HepG2 (cell line): ENCODE results near the gene GRB2. TPM values are rescaled to one million over a fixed set of nuclear protein-coding genes. Genes with fewer than 3 reads are reported as not detected.

Source experiments
- ATRX ChIP-seq: sonication (generic); formaldehyde crosslinking; IDR thresholded peaks from 2 replicates; pipeline ENCODE4 v1.4.0; 2020; ENCODE audit warnings: missing genetic modification reagents, borderline replicate concordance
- FOXC1 ChIP-seq: sonication (generic); formaldehyde crosslinking; IDR thresholded peaks from 2 replicates; pipeline ENCODE4 v1.8.0; 2022; ENCODE audit warnings: mild to moderate bottlenecking, missing genetic modification reagents, borderline replicate concordance
- GFI1 ChIP-seq: sonication (generic); formaldehyde crosslinking; IDR thresholded peaks from 2 replicates; pipeline ENCODE4 v1.5.0; 2020; ENCODE audit warnings: missing genetic modification reagents, mild to moderate bottlenecking, borderline replicate concordance
- ISL2 ChIP-seq: sonication (generic); formaldehyde crosslinking; IDR thresholded peaks from 2 replicates; pipeline ENCODE4 v1.5.0; 2020; ENCODE audit warnings: missing genetic modification reagents
- KDM2A ChIP-seq: sonication (generic); formaldehyde crosslinking; IDR thresholded peaks from 2 replicates; pipeline ENCODE4 v1.4.0; 2020; ENCODE audit warnings: low read depth, missing genetic modification reagents, borderline replicate concordance
- MED1 ChIP-seq: sonication (generic); formaldehyde crosslinking; IDR thresholded peaks from 2 replicates; pipeline ENCODE4 v1.4.0; 2020; ENCODE audit warnings: missing genetic modification reagents
- MLLT10 ChIP-seq: sonication (generic); formaldehyde crosslinking; IDR thresholded peaks from 2 replicates; pipeline ENCODE4 v1.4.0; 2020; ENCODE audit warnings: missing genetic modification reagents
- NCOA2 ChIP-seq: sonication (generic); formaldehyde crosslinking; IDR thresholded peaks from 2 replicates; pipeline ENCODE4 v1.8.0; 2022; ENCODE audit warnings: inconsistent platforms
- SOX5 ChIP-seq: IDR thresholded peaks from 2 replicates; pipeline ENCODE4 v1.6.1; 2016; ENCODE audit warnings: borderline replicate concordance
- TSC22D2 ChIP-seq: sonication (generic); formaldehyde crosslinking; IDR thresholded peaks from 2 replicates; pipeline ENCODE4 v1.5.1; 2020; ENCODE audit warnings: missing genetic modification reagents, mild to moderate bottlenecking, borderline replicate concordance
- ZBTB42 ChIP-seq: sonication (generic); formaldehyde crosslinking; IDR thresholded peaks from 2 replicates; pipeline ENCODE4 v1.5.0; 2020; ENCODE audit warnings: mild to moderate bottlenecking, missing genetic modification reagents
- ZBTB7A ChIP-seq: sonication (generic); formaldehyde crosslinking; IDR thresholded peaks from 2 replicates; pipeline ENCODE4 v1.8.0; 2022; ENCODE audit warnings: mild to moderate bottlenecking, missing genetic modification reagents
- ZIK1 ChIP-seq: sonication (generic); formaldehyde crosslinking; IDR thresholded peaks from 2 replicates; pipeline ENCODE4 v1.5.0; 2020; ENCODE audit warnings: mild to moderate bottlenecking, low read depth, missing genetic modification reagents, borderline replicate concordance
- ZNF264 ChIP-seq: sonication (generic); formaldehyde crosslinking; IDR thresholded peaks from 2 replicates; pipeline ENCODE4 v1.4.0; 2020; ENCODE audit warnings: missing genetic modification reagents
- ZNF382 ChIP-seq: sonication (generic); formaldehyde crosslinking; IDR thresholded peaks from 2 replicates; pipeline ENCODE4 v1.5.0; 2020; ENCODE audit warnings: missing genetic modification reagents, mild to moderate bottlenecking, borderline replicate concordance
- ZNF496 ChIP-seq: sonication (generic); formaldehyde crosslinking; IDR thresholded peaks from 2 replicates; pipeline ENCODE4 v1.8.1; 2023; ENCODE audit warnings: mild to moderate bottlenecking, moderate library complexity, missing genetic modification reagents; ENCODE audit not compliant: insufficient replicate concordance
- ZNF780A ChIP-seq: sonication (generic); formaldehyde crosslinking; IDR thresholded peaks from 2 replicates; pipeline ENCODE4 v1.8.0; 2022; ENCODE audit warnings: mild to moderate bottlenecking, missing genetic modification reagents, moderate library complexity
- polyA plus RNA-seq, 8 experiments: library from polyadenylated mRNA; depleted of rRNA in 3 of 8; stranded (reverse) in 7 of 8; unstranded in 1 of 8; fragments of >200 nt; fragmentation: Illumina TruSeq in 4 of 8; extraction: Trizol in 4 of 8; gene quantifications; 2 replicates each; pipeline versions ENCODE4 v1.2.1 to v1.2.3, GENCODE V29; 2011 to 2016; ENCODE audit warnings: low read depth in 4 of 8, missing spikeins in 1 of 8, mixed read lengths in 1 of 8; ENCODE audit not compliant: insufficient read depth in 1 of 8
- total RNA-seq, 5 experiments: library from RNA; depleted of rRNA; stranded (reverse); fragments of >200 nt; fragmentation: Illumina TruSeq; extraction: Trizol; gene quantifications; 2 replicates each; pipeline ENCODE4 v1.2.3, GENCODE V29; 2016; ENCODE audit warnings: low read depth in 1 of 5
- TF ChIP-seq, protein P1 (sequence below): sonication (generic); formaldehyde crosslinking; IDR thresholded peaks from 2 replicates; pipeline ENCODE4 v1.4.0; 2020; ENCODE audit warnings: missing genetic modification reagents, borderline replicate concordance
- TF ChIP-seq, protein P2 (sequence below): sonication (generic); formaldehyde crosslinking; IDR thresholded peaks from 2 replicates; pipeline ENCODE4 v1.4.0; 2020; ENCODE audit warnings: mild to moderate bottlenecking, missing genetic modification reagents
- TF ChIP-seq, protein P3 (sequence below): IDR thresholded peaks from 2 replicates; pipeline ENCODE4 v1.6.1; 2016; ENCODE audit warnings: low read depth, borderline replicate concordance
- TF ChIP-seq, protein P4 (sequence below): sonication (generic); formaldehyde crosslinking; IDR thresholded peaks from 2 replicates; pipeline ENCODE4 v1.5.0; 2020; ENCODE audit warnings: mild to moderate bottlenecking, missing genetic modification reagents, borderline replicate concordance
- TF ChIP-seq, protein P5 (sequence below): sonication (generic); formaldehyde crosslinking; IDR thresholded peaks from 2 replicates; pipeline ENCODE4 v1.5.0; 2020; ENCODE audit warnings: mild to moderate bottlenecking, missing genetic modification reagents
- TF ChIP-seq, protein P6 (sequence below): sonication (generic); formaldehyde crosslinking; IDR thresholded peaks from 2 replicates; pipeline ENCODE4 v1.8.0; 2022; ENCODE audit warnings: mild to moderate bottlenecking, missing genetic modification reagents, moderate library complexity

Gene GRB2
- total and polyA plus RNA-seq, 2 of the 13 experiments (the other 11 are each of a cell fraction or from before 2014, with no cell fraction given): 84.6 to 92.3 TPM

DNA sequence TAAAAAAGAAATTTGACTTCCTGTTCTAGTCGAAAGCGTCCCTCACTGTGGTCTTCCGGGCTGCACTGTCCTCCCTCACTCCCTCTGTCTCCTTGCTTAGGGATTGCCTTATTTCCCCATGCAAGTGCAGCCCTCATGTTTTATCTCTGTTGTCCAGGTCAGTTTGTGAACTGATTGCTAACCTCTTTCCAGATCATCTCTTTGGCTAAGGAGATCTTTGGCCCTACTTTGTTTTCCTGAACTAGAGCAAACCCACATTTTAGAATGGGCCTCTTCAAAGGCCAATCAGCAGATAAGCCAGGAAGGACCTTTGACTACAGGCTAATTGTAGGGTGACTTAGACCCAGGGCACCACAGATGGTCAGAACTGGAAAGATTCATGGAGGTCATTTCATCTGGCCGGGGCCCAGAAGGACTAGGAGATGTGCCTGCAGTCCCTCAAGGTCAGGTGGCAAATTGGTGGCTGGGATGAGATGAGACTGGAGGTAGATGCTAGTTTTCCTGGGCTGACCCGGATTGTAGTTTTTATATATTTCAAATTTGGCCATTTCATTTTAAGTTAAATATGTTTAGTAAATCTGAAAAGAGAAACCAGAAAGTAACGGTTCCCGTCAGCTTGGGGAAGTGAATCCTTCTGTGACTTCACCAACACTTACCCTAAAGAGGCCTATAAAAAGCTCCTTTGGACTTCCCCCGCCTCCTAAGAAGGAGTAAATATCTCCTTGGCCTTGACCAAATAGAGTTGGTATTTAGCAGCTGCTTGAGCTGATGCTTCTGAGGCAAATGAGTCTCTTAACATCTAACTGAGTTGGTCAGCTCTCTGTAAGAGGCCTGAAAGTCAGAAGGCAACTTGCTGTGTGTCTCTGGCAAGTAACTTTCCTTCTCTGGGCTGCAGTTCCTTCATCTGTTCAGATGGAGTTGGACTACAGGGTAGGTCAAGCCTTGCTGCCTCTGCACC, 110.0 kb downstream of the GRB2 start (continued):
- TF ChIP-seq, protein P1, sequence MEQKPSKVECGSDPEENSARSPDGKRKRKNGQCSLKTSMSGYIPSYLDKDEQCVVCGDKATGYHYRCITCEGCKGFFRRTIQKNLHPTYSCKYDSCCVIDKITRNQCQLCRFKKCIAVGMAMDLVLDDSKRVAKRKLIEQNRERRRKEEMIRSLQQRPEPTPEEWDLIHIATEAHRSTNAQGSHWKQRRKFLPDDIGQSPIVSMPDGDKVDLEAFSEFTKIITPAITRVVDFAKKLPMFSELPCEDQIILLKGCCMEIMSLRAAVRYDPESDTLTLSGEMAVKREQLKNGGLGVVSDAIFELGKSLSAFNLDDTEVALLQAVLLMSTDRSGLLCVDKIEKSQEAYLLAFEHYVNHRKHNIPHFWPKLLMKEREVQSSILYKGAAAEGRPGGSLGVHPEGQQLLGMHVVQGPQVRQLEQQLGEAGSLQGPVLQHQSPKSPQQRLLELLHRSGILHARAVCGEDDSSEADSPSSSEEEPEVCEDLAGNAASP: peak; percentile 82; the same call in 1 of the 2 replicates
- TF ChIP-seq ZBTB42 (CRISPR knock-in tag): no peak
- peak; percentile 89 for TF ChIP-seq SOX5 (CRISPR knock-in tag)
- TF ChIP-seq ZBTB7A: no peak
- TF ChIP-seq, protein P2, sequence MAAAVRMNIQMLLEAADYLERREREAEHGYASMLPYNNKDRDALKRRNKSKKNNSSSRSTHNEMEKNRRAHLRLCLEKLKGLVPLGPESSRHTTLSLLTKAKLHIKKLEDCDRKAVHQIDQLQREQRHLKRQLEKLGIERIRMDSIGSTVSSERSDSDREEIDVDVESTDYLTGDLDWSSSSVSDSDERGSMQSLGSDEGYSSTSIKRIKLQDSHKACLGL (CRISPR knock-in tag): no peak
- TF ChIP-seq, protein P3, sequence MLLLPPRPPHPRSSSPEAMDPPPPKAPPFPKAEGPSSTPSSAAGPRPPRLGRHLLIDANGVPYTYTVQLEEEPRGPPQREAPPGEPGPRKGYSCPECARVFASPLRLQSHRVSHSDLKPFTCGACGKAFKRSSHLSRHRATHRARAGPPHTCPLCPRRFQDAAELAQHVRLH: peak; percentile 53; the same call in 1 of the 2 replicates
- TF ChIP-seq ZNF780A (CRISPR knock-in tag): no peak
- peak; percentile 93 for TF ChIP-seq ISL2 (CRISPR knock-in tag)
- TF ChIP-seq ZNF264 (CRISPR knock-in tag): peak; percentile 96
- TF ChIP-seq, protein P4, sequence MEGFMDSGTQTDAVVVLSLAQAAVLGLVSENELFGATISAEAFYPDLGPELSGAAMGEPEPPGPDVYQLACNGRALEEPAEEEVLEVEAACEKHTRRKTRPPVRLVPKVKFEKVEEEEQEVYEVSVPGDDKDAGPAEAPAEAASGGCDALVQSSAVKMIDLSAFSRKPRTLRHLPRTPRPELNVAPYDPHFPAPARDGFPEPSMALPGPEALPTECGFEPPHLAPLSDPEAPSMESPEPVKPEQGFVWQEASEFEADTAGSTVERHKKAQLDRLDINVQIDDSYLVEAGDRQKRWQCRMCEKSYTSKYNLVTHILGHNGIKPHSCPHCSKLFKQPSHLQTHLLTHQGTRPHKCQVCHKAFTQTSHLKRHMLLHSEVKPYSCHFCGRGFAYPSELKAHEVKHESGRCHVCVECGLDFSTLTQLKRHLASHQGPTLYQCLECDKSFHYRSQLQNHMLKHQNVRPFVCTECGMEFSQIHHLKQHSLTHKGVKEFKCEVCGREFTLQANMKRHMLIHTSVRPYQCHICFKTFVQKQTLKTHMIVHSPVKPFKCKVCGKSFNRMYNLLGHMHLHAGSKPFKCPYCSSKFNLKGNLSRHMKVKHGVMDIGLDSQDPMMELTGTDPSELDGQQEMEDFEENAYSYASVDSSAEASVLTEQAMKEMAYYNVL (CRISPR knock-in tag): peak; percentile 81
- TF ChIP-seq ZNF382 (CRISPR knock-in tag): no peak
- peak; percentile 98 for TF ChIP-seq GFI1
- TF ChIP-seq, protein P5, sequence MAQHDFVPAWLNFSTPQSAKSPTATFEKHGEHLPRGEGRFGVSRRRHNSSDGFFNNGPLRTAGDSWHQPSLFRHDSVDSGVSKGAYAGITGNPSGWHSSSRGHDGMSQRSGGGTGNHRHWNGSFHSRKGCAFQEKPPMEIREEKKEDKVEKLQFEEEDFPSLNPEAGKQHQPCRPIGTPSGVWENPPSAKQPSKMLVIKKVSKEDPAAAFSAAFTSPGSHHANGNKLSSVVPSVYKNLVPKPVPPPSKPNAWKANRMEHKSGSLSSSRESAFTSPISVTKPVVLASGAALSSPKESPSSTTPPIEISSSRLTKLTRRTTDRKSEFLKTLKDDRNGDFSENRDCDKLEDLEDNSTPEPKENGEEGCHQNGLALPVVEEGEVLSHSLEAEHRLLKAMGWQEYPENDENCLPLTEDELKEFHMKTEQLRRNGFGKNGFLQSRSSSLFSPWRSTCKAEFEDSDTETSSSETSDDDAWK (CRISPR knock-in tag): no peak
- TF ChIP-seq ZIK1 (CRISPR knock-in tag): no peak
- TF ChIP-seq ZNF496 (CRISPR knock-in tag): no peak
- 0 out of 2 replicates have a peak, but pooled peaks have one; percentile 48 for TF ChIP-seq TSC22D2 (CRISPR knock-in tag)
- TF ChIP-seq FOXC1 (CRISPR knock-in tag): peak; percentile 84; the same call in 1 of the 2 replicates
- no peak for TF ChIP-seq ATRX
- peak; percentile 28; the same call in 1 of the 2 replicates for TF ChIP-seq KDM2A (CRISPR knock-in tag)
- TF ChIP-seq, protein P6, sequence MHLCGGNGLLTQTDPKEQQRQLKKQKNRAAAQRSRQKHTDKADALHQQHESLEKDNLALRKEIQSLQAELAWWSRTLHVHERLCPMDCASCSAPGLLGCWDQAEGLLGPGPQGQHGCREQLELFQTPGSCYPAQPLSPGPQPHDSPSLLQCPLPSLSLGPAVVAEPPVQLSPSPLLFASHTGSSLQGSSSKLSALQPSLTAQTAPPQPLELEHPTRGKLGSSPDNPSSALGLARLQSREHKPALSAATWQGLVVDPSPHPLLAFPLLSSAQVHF (CRISPR knock-in tag): no peak
- TF ChIP-seq MLLT10 (CRISPR knock-in tag): no peak
- peak; percentile 85 for TF ChIP-seq NCOA2 (CRISPR knock-in tag)
- peak; percentile 92 for TF ChIP-seq MED1 (CRISPR knock-in tag)
